Measurements from ENCODE around the gene ARHGAP26. TPM values are rescaled to one million over a fixed set of nuclear protein-coding genes. Genes with fewer than 3 reads are reported as not detected.
A peak's percentile ranks its signal among the peaks of the same experiment; 100 is the strongest.

ARHGAP26 gene
- total RNA-seq, 1 donor: 7.6 TPM

DNA sequence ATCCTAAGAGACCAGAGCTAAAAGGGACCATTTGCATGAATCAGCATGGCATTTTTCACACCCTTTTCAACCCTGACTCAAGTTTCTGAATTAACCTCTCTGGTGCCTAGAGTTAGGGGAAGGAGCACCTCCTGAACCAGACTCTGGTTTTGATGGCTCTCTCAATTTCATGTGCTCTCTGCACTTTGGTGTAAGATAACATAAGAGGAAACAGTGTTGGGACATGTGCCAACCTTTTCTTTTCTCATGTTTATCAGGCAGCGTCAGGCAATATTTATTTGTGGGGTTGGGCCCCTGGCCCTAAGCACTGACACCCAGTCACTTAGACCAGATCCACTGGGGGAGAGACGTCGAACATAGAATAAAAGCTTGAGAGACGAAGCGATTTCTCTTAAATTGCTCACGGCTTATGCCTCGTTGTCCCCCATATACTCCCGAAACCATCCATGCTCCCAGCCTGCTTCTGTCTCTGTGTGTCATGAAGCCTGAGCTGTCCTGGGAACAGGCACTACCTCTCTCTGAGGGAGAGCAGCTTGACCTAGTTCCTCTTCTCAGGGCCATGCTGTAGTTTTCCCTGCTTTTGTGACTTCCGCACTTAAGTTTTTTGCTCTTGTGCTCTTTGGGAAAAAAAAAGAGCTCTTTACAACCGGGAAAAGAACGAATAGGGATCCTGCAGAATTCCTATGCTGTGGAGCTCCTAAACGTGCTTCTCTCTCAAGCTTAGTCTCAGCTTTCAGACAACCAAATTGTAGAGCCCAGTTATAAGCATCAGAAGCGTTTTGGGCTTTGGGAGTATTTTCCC lies 437.6 kb downstream of the ARHGAP26 start:
- H3K4me2 ChIP-seq (ENCODE audit: insufficient read depth, low read length): peak overlapping the region; percentile 46

DNA sequence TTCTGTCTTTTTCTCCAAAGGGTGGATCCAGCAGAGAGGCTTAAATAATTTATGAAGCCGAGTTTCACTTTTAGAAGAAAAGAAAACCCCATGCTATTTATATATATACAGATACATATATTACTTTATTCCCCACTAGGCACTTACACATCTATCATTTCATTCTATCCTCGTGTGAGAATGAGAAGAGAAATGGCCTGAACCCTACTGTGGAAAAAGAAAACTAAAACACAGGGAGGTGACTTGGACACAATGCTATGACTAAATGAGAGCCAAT lies 438.1 kb downstream of the ARHGAP26 start:
- no peaks in the 10 kb centered on the region for H3K36me3 ChIP-seq (ENCODE audit: insufficient read depth, low read length)
- no peaks in the 10 kb centered on the region for H4K20me1 ChIP-seq (ENCODE audit: insufficient read depth, low read length)
- DNase-seq (ENCODE audit: insufficient read length, low spot score, missing footprints): no peak
- no peak overlapping the region for H3K4me3 ChIP-seq (ENCODE audit: insufficient read depth, low read length)
- no peaks in the 10 kb centered on the region for H3K79me2 ChIP-seq (ENCODE audit: insufficient read depth, low read length)
- H3K4me2 ChIP-seq (ENCODE audit: insufficient read depth, low read length): peak overlapping the region; percentile 46
- TF ChIP-seq, protein P1, sequence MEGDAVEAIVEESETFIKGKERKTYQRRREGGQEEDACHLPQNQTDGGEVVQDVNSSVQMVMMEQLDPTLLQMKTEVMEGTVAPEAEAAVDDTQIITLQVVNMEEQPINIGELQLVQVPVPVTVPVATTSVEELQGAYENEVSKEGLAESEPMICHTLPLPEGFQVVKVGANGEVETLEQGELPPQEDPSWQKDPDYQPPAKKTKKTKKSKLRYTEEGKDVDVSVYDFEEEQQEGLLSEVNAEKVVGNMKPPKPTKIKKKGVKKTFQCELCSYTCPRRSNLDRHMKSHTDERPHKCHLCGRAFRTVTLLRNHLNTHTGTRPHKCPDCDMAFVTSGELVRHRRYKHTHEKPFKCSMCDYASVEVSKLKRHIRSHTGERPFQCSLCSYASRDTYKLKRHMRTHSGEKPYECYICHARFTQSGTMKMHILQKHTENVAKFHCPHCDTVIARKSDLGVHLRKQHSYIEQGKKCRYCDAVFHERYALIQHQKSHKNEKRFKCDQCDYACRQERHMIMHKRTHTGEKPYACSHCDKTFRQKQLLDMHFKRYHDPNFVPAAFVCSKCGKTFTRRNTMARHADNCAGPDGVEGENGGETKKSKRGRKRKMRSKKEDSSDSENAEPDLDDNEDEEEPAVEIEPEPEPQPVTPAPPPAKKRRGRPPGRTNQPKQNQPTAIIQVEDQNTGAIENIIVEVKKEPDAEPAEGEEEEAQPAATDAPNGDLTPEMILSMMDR (IDR thresholded peaks at IDR 0.05; ENCODE audit: extremely low read depth, low read depth, low read length): no peak
- peaks cover 45% of the 10 kb centered on the region for H3K4me1 ChIP-seq (ENCODE audit: insufficient read depth, low read length)
- peak overlapping the region; percentile 69 for H2AFZ ChIP-seq (ENCODE audit: low read length)
- H3K27me3 ChIP-seq (ENCODE audit: insufficient read depth, low read length): no peaks in the 10 kb centered on the region
- peak overlapping the region; percentile 75 for H3K27ac ChIP-seq (ENCODE audit: low read depth, low read length)
- H3K9me3 ChIP-seq (ENCODE audit: low read depth, low read length): no peaks in the 10 kb centered on the region

More for the DNA sequence above, 437.6 kb downstream of the ARHGAP26 start:
- Histone ChIP-seq H3K4me1 (ENCODE audit: insufficient read depth, low read length) (peaks cover 43% of the 10 kb centered on the region), H2AFZ (ENCODE audit: low read length) (peak overlapping the region; percentile 69), H3K79me2 (ENCODE audit: insufficient read depth, low read length) (no peaks in the 10 kb centered on the region), H4K20me1 (ENCODE audit: insufficient read depth, low read length) (no peaks in the 10 kb centered on the region), H3K4me3 (ENCODE audit: insufficient read depth, low read length) (peak overlapping the region; percentile 6), H3K27me3 (ENCODE audit: insufficient read depth, low read length) (no peaks in the 10 kb centered on the region), H3K36me3 (ENCODE audit: insufficient read depth, low read length) (no peaks in the 10 kb centered on the region), H3K9me3 (ENCODE audit: low read depth, low read length) (no peaks in the 10 kb centered on the region), H3K27ac (ENCODE audit: low read depth, low read length) (peak overlapping the region; percentile 75)
- TF ChIP-seq, protein P1 (IDR thresholded peaks at IDR 0.05; ENCODE audit: extremely low read depth, low read depth, low read length): no peak
- no peak for DNase-seq (ENCODE audit: insufficient read length, low spot score, missing footprints)

DNA sequence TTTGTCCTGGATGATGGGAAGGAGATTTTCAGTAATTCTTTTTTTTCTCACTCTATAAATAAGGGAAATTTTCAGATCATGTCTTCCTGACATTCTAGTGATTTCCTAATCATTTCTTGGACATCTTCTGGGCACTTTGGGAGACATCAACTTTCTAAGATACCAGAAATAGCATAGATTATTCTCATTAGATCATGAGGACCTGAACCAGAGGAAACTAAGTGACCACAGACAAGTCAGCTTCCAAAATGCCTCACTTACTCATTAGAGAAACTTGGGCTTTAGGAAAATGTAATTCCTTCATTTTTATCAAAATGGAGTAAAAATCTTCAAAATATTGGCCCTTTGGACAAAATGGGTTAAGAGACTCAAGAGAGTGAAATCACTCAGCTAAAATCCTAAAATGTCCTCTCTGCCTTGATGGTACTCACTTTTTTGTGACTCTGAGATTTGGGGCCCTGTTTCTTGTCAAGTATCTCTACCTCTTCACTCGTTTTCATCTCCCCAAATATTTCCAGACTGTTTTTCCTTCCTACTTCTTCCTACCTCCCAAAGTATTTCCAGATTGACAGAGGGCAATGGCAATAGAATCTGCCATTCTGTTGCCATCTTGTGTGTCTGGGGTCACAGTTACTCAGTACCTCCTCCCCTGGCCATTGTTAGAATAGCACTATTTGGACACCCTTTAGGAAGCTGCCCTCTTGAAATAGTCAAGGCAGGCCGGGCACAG lies 438.8 kb downstream of the ARHGAP26 start:
- Histone ChIP-seq H3K9me3 (ENCODE audit: low read depth, low read length) (no peaks in the 10 kb centered on the region), H3K36me3 (ENCODE audit: insufficient read depth, low read length) (no peaks in the 10 kb centered on the region), H4K20me1 (ENCODE audit: insufficient read depth, low read length) (no peaks in the 10 kb centered on the region), H2AFZ (ENCODE audit: low read length) (peak overlapping the region; percentile 60), H3K27me3 (ENCODE audit: insufficient read depth, low read length) (no peaks in the 10 kb centered on the region), H3K4me3 (ENCODE audit: insufficient read depth, low read length) (no peak overlapping the region), H3K4me2 (ENCODE audit: insufficient read depth, low read length) (peak overlapping the region; percentile 46), H3K79me2 (ENCODE audit: insufficient read depth, low read length) (no peaks in the 10 kb centered on the region), H3K4me1 (ENCODE audit: insufficient read depth, low read length) (peaks cover 50% of the 10 kb centered on the region), H3K27ac (ENCODE audit: low read depth, low read length) (peak overlapping the region; percentile 75)
- no peak for DNase-seq (ENCODE audit: insufficient read length, low spot score, missing footprints)
- TF ChIP-seq, protein P1 (IDR thresholded peaks at IDR 0.05; ENCODE audit: extremely low read depth, low read depth, low read length): peak; percentile 9

DNA sequence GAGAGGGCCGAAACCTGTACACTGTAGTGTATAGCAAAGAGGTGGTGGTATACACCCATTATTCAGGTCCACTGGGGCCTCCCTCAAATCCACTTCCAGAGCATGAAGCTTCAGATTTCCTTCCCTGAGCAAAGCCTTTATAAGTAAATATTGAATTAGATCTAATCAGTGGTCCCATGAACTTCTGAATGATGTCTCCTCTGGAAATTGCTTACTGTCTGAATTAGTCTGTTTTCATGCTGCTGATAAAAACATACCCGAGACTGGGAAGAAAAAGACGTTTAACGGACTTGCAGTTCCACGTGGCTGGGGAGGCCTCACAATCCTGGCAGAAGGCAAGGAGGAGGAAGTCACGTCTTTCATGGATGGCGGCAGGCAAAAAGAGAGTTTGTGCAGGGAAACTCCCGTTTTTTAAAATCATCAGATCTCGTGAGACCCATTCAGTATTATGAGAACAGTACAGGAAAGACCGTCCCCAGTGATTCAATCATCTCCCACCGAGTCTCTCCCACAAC lies 439.8 kb downstream of the ARHGAP26 start:
- H3K79me2 ChIP-seq (ENCODE audit: insufficient read depth, low read length): no peaks in the 10 kb centered on the region
- no peak overlapping the region for H3K27ac ChIP-seq (ENCODE audit: low read depth, low read length)
- no peaks in the 10 kb centered on the region for H3K9me3 ChIP-seq (ENCODE audit: low read depth, low read length)
- H3K4me3 ChIP-seq (ENCODE audit: insufficient read depth, low read length): no peak overlapping the region
- H3K4me2 ChIP-seq (ENCODE audit: insufficient read depth, low read length): no peak overlapping the region
- no peak for DNase-seq (ENCODE audit: insufficient read length, low spot score, missing footprints)
- no peak overlapping the region for H2AFZ ChIP-seq (ENCODE audit: low read length)
- H4K20me1 ChIP-seq (ENCODE audit: insufficient read depth, low read length): no peaks in the 10 kb centered on the region
- H3K36me3 ChIP-seq (ENCODE audit: insufficient read depth, low read length): no peaks in the 10 kb centered on the region
- H3K4me1 ChIP-seq (ENCODE audit: insufficient read depth, low read length): peaks cover 43% of the 10 kb centered on the region
- TF ChIP-seq, protein P1 (IDR thresholded peaks at IDR 0.05; ENCODE audit: extremely low read depth, low read depth, low read length): no peak
- no peaks in the 10 kb centered on the region for H3K27me3 ChIP-seq (ENCODE audit: insufficient read depth, low read length)
